BJ (cell line): ENCODE data around the gene RBM47. TPM values are rescaled to one million over a fixed set of nuclear protein-coding genes. Genes with fewer than 3 reads are reported as not detected.

Source experiments
- CTCF ChIA-PET: fragments of 350-600 bp; formaldehyde crosslinking; extraction: SDS; loops from one replicate; lab custom pipeline; 2021; ENCODE audit warnings: antibody characterized with exemption, inconsistent platforms; lab: Yijun Ruan, JAX
- POLR2A ChIA-PET: fragments of 300-600 bp; sonication (Branson Sonifier 250); formaldehyde crosslinking; extraction: SDS; loops from one replicate; lab custom pipeline; 2021; ENCODE audit warnings: antibody characterized with exemption; lab: Charles Lee
- DNase-seq: peaks from one replicate; pipeline ENCODE4 v3.0.0-alpha.2; 2011; ENCODE audit warnings: low read depth
- H3K27me3 ChIP-seq: 2 replicates; pipeline ENCODE4 v1.6.0; 2011; ENCODE audit warnings: low read length; ENCODE audit not compliant: control insufficient read depth, insufficient read depth
- H3K36me3 ChIP-seq: 2 replicates; pipeline ENCODE4 v1.5.1; 2011; ENCODE audit warnings: low read length; ENCODE audit not compliant: control insufficient read depth, insufficient read depth
- H3K4me3 ChIP-seq: 2 replicates; pipeline ENCODE4 v1.5.1; 2011; ENCODE audit warnings: low read depth, mild to moderate bottlenecking, control low read depth, low read length
- polyA plus RNA-seq: library from polyadenylated mRNA; depleted of rRNA; stranded (reverse); fragments of >200 nt; gene quantifications from 2 replicates; pipeline ENCODE4 v1.2.3, GENCODE V29; 2011
- TF ChIP-seq, protein P1 (sequence below): IDR thresholded peaks from 2 replicates; pipeline ENCODE4 v1.5.1; 2011; ENCODE audit warnings: low read depth, mild to moderate bottlenecking, control low read depth, inconsistent platforms, low read length, moderate library complexity; ENCODE audit not compliant: insufficient read depth

Gene RBM47
- polyA plus RNA-seq, 1 experiment, result 0.52 TPM

DNA sequence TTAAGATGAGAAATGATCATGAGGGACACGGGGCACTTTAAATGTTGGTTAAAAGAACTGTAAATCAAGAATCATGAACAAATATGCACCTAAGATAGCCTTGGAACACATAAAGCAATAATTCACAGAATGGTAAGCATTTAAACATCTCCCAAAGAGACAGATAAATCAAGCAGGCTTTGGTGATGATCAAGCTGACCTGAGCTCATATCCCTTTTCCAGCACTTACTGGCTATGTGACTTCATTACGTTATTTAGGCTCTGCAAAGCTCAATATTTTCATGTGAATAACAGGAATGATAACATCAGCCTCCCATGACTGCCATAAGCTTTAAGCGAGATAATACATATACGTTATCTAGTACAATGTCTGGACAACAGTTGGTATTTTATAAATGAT, 239.7 kb downstream of the RBM47 start:
- DNase-seq, result no peak
- peaks cover 2% of the 10 kb centered on the region; the same call in 1 of the 2 replicates for H3K27me3 ChIP-seq
- no peaks in the 10 kb centered on the region for H3K36me3 ChIP-seq
- ChIA-PET POLR2A (no interaction called here), CTCF (no interaction called here)
- TF ChIP-seq, protein P1, sequence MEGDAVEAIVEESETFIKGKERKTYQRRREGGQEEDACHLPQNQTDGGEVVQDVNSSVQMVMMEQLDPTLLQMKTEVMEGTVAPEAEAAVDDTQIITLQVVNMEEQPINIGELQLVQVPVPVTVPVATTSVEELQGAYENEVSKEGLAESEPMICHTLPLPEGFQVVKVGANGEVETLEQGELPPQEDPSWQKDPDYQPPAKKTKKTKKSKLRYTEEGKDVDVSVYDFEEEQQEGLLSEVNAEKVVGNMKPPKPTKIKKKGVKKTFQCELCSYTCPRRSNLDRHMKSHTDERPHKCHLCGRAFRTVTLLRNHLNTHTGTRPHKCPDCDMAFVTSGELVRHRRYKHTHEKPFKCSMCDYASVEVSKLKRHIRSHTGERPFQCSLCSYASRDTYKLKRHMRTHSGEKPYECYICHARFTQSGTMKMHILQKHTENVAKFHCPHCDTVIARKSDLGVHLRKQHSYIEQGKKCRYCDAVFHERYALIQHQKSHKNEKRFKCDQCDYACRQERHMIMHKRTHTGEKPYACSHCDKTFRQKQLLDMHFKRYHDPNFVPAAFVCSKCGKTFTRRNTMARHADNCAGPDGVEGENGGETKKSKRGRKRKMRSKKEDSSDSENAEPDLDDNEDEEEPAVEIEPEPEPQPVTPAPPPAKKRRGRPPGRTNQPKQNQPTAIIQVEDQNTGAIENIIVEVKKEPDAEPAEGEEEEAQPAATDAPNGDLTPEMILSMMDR, result no peak
- no peak overlapping the region for H3K4me3 ChIP-seq

DNA sequence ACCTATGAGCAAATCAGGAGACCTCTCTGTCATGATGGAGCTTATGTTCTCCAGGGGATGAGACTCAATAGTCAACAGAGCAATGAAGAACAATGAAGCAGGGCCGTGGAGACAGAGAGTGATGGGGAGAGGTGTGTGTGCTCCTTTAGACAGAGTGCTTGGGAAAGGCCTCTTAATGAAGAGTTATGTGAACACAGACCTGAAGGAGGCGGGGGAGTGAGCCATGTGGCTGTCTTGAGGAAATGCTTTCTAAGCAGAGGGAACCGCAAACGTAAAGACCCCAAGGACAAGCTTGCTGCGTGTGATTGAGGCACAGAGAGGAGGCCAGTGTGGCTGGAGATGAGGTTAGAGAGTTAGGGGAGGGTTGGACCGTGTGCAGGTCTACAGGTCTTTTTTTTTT, 241.4 kb downstream of the RBM47 start:
- no peaks in the 10 kb centered on the region for H3K36me3 ChIP-seq
- ChIA-PET POLR2A (no interaction called here), CTCF (interaction anchor here (0.6 kb wide), 1 partner anchor 10 kb away, joined by 3 read pairs; no protein-coding TSS in a partner anchor)
- H3K4me3 ChIP-seq, result no peak overlapping the region
- H3K27me3 ChIP-seq, result peaks cover 2% of the 10 kb centered on the region; the same call in 1 of the 2 replicates
- DNase-seq, result no peak
- TF ChIP-seq, protein P1, result no peak

DNA sequence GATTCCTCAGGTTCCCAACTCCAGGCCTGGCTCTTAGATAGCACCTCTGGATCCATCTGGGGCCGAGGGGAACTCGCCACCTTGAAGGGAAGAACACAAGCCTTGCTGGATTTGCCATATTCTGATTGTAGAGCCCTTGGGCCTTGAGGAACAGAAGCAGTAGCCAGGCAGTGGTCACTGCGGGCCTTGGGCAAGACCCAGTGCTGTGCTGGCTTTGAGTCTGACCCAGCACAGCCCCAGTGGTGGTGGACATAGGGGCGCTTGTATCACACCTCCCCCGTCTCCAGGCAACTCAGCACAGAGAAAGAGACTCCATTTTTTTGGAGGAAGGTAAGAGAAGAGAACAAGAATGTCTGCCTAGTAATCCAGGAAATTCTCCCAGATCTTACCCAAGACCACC, 249.0 kb downstream of the RBM47 start:
- POLR2A ChIA-PET, result no interaction called here
- CTCF ChIA-PET, result no interaction called here
- no peak overlapping the region for H3K4me3 ChIP-seq
- no peaks in the 10 kb centered on the region for H3K36me3 ChIP-seq
- H3K27me3 ChIP-seq, result no peaks in the 10 kb centered on the region; the same call in 1 of the 2 replicates
- DNase-seq, result no peak
- TF ChIP-seq, protein P1, result no peak

DNA sequence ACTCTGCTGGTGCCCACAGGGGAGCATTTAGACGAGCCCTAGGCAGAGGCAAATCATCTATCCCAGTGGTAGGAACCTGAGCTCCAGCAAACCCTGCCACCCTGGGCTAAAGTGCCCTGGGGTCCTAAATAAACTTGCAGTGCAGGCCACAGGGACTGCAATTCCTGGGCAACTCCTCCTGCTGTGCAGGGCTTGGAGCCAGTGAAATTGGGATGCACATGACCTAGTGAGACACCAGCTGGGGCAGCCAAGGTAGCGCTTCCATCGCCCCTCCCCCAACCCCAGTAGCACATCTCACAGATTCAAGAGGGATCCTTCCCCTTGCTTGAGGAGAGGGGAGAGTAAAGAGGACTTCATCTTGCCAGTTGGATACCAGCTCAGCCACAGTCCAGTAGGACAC, 250.4 kb downstream of the RBM47 start:
- ChIA-PET CTCF (interaction anchor here (0.7 kb wide), 1 partner anchor 62 kb away, joined by 3 read pairs; no protein-coding TSS in a partner anchor), POLR2A (no interaction called here)
- TF ChIP-seq, protein P1, result no peak
- no peak overlapping the region for H3K4me3 ChIP-seq
- no peaks in the 10 kb centered on the region for H3K36me3 ChIP-seq
- H3K27me3 ChIP-seq, result no peaks in the 10 kb centered on the region; the same call in 1 of the 2 replicates
- no peak for DNase-seq

DNA sequence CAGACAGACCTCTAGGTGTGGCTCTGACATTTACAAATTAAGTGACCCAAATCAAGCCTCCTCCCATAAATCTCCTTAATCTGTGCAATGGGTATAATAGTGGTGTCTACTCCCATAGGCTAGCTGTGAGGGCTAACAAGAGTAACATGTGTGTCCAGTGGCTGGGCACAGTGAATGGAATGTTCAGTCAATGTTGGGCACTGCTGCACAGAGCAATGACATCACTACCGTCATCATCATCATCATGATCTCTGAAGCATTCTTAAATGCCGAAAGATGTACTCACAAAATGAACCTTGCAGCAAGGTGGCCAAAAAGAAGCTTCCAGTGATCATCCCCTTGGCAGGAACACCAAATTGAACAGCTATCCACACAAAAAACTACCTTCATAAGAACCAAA, 251.0 kb downstream of the RBM47 start:
- DNase-seq, result no peak
- ChIA-PET CTCF (interaction anchor here (0.6 to 0.7 kb wide), 2 partner anchors 10 to 61 kb away, joined by 3 read pairs; no protein-coding TSS in a partner anchor), POLR2A (no interaction called here)
- Histone ChIP-seq H3K27me3 (no peaks in the 10 kb centered on the region; the same call in 1 of the 2 replicates), H3K4me3 (no peak overlapping the region), H3K36me3 (no peaks in the 10 kb centered on the region)
- TF ChIP-seq, protein P1, result no peak
